Naive thymus-derived CD4-positive, alpha-beta T cell (primary cell): ENCODE measurements around the gene HAO1. TPM values are rescaled to one million over a fixed set of nuclear protein-coding genes. Genes with fewer than 3 reads are reported as not detected.

Experiments used
- ATAC-seq: fragments of 150-1000 bp; cut with Tn5 transposase; 2 replicates; pipeline ENCODE4 v1.10.0; 2021; ENCODE audit warnings: mild to moderate bottlenecking, moderate library complexity
- CTCF ChIA-PET: fragments of 350-600 bp; sonication (Branson Sonifier 250); formaldehyde crosslinking; loops from one replicate; lab custom pipeline; 2021; ENCODE audit warnings: antibody characterized with exemption; lab: Charles Lee
- POLR2A ChIA-PET: fragments of 350-600 bp; sonication (Branson Sonifier 250); formaldehyde crosslinking; loops from one replicate; lab custom pipeline; 2021; ENCODE audit warnings: antibody characterized with exemption, inconsistent platforms; lab: Charles Lee
- DNase-seq, 9 donors: peaks; one replicate each; pipeline versions ENCODE4 v3.0.0 to v3.0.0-alpha.2; 2020 to 2022; ENCODE audit warnings: mixed read lengths in 1 of 9
- H3K27ac ChIP-seq: one replicate; pipeline ENCODE4 v1.7.0; 2013; ENCODE audit warnings: mild to moderate bottlenecking, low read depth, low read length, moderate library complexity
- H3K27me3 ChIP-seq, 2 donors: one replicate each; pipeline ENCODE4 v1.7.0; 2013; ENCODE audit warnings: low read length in 2 of 2, mild to moderate bottlenecking in 2 of 2, moderate library complexity in 2 of 2; ENCODE audit not compliant: control insufficient read depth in 2 of 2, insufficient read depth in 2 of 2
- H3K36me3 ChIP-seq, 3 experiments: 1 replicate in 2 of 3; 2 replicates in 1 of 3; pipeline ENCODE4 v1.7.0; 2013; ENCODE audit warnings: low read length in 3 of 3, mild to moderate bottlenecking in 3 of 3, moderate library complexity in 1 of 3; ENCODE audit not compliant: insufficient read depth in 3 of 3, control insufficient read depth in 2 of 3
- H3K4me1 ChIP-seq, 2 donors: one replicate each; pipeline ENCODE4 v1.7.0; 2013; ENCODE audit warnings: low read length in 2 of 2, mild to moderate bottlenecking in 2 of 2, moderate library complexity in 1 of 2; ENCODE audit not compliant: control insufficient read depth in 2 of 2, insufficient read depth in 2 of 2
- H3K4me3 ChIP-seq: 2 replicates; pipeline ENCODE4 v1.7.0; 2013; ENCODE audit warnings: mild to moderate bottlenecking, low read length
- H3K9me3 ChIP-seq, 3 experiments: 1 replicate in 2 of 3; 2 replicates in 1 of 3; pipeline ENCODE4 v1.7.0; 2013; ENCODE audit warnings: low read length in 3 of 3; ENCODE audit not compliant: control insufficient read depth in 2 of 3
- H3K27ac Mint-ChIP-seq, 9 donors: one replicate each; pipeline ENCODE4 v1.8.0; 2020 to 2022; ENCODE audit warnings: mixed read lengths in 9 of 9, mild to moderate bottlenecking in 8 of 9, moderate library complexity in 5 of 9, inconsistent platforms in 2 of 9
- H3K27me3 Mint-ChIP-seq, 5 donors: one replicate each; pipeline ENCODE4 v1.8.0; 2021 to 2022; ENCODE audit warnings: mixed read lengths in 5 of 5, mild to moderate bottlenecking in 1 of 5
- H3K36me3 Mint-ChIP-seq, 5 donors: one replicate each; pipeline ENCODE4 v1.8.0; 2020 to 2022; ENCODE audit warnings: mixed read lengths in 5 of 5, mild to moderate bottlenecking in 3 of 5, inconsistent platforms in 1 of 5
- H3K4me1 Mint-ChIP-seq, 7 donors: one replicate each; pipeline ENCODE4 v1.8.0; 2020 to 2022; ENCODE audit warnings: mixed read lengths in 7 of 7, mild to moderate bottlenecking in 3 of 7, inconsistent platforms in 1 of 7
- H3K4me3 Mint-ChIP-seq, 10 donors: one replicate each; pipeline ENCODE4 v1.8.0; 2020 to 2022; ENCODE audit warnings: mild to moderate bottlenecking in 10 of 10, mixed read lengths in 10 of 10, moderate library complexity in 6 of 10, inconsistent platforms in 2 of 10
- H3K9me3 Mint-ChIP-seq, 11 donors: one replicate each; pipeline ENCODE4 v1.8.0; 2020 to 2022; ENCODE audit warnings: mixed read lengths in 11 of 11, mild to moderate bottlenecking in 4 of 11, inconsistent platforms in 1 of 11, moderate library complexity in 1 of 11
- intact Hi-C, 2 donors: fragments of 100-400 bp; cut with micrococcal nuclease; formaldehyde crosslinking; loops; one replicate each; pipeline ENCODE4 v1.15.1; 2023
- polyA plus RNA-seq, 2 donors: library from polyadenylated mRNA; unstranded; fragments of 300-500 nt; fragmentation: Illumina TruSeq; gene quantifications; one replicate each; pipeline ENCODE4 v1.2.3, GENCODE V29; 2021
- total RNA-seq, 6 experiments: library from RNA in 5 of 6; stranded (reverse) in 5 of 6; gene quantifications; 1 replicate in 5 of 6; 2 replicates in 1 of 6; pipeline ENCODE4 v1.2.3 and lab custom pipeline; 2021 to 2026

HAO1 gene
- total and polyA plus RNA-seq, 7 experiments from 2014 or later: not detected

GRCh38 chr20:7935027-7935551 is 5.2 kb downstream of the HAO1 start:
- H3K36me3 Mint-ChIP-seq: no peaks in the 10 kb centered on the region

GRCh38 chr20:7933346-7933745 is 6.9 kb downstream of the HAO1 start:
- CTCF ChIA-PET: no interaction called here
- H3K27me3 Mint-ChIP-seq: peaks cover 6 to 49% (median 29%) of the 10 kb centered on the region in 5 donors
- POLR2A ChIA-PET: no interaction called here
- H3K4me3 Mint-ChIP-seq: no peak overlapping the region
- H3K36me3 Mint-ChIP-seq: no peaks in the 10 kb centered on the region
- Histone ChIP-seq H3K36me3 (no peaks in the 10 kb centered on the region), H3K27ac (no peak overlapping the region), H3K9me3 (no peaks in the 10 kb centered on the region), H3K4me1 (no peaks in the 10 kb centered on the region), H3K4me3 (no peak overlapping the region), H3K27me3 (peaks cover 0 to 5% of the 10 kb centered on the region in 2 donors)
- ATAC-seq (no peak), DNase-seq (no peak)
- H3K9me3 Mint-ChIP-seq: no peaks in the 10 kb centered on the region
- peaks cover 0 to 2% (median 0%) of the 10 kb centered on the region in 7 donors for H3K4me1 Mint-ChIP-seq
- intact Hi-C loops: loop anchor here in 1 of 2 donors (10.0 kb wide), 1 partner anchor 371 kb away; no protein-coding TSS in a partner anchor
- H3K27ac Mint-ChIP-seq: no peak overlapping the region

More at GRCh38 chr20:7935027-7935551, 5.2 kb downstream of the HAO1 start:
- ChIA-PET CTCF (no interaction called here), POLR2A (no interaction called here)
- DNase-seq: no peak
- Histone ChIP-seq H3K4me1 (no peaks in the 10 kb centered on the region), H3K9me3 (no peaks in the 10 kb centered on the region), H3K36me3 (no peaks in the 10 kb centered on the region), H3K27ac (no peak overlapping the region), H3K4me3 (no peak overlapping the region), H3K27me3 (peaks cover 0 to 5% of the 10 kb centered on the region in 2 donors)
- H3K4me1 Mint-ChIP-seq: peaks cover 0 to 2% (median 0%) of the 10 kb centered on the region in 7 donors
- intact Hi-C loops: loop anchor here in 1 of 2 donors (10.0 kb wide), 1 partner anchor 370 kb away; no protein-coding TSS in a partner anchor
- H3K9me3 Mint-ChIP-seq: no peaks in the 10 kb centered on the region
- H3K27me3 Mint-ChIP-seq: peaks cover 6 to 42% (median 23%) of the 10 kb centered on the region in 5 donors
- no peak overlapping the region for H3K4me3 Mint-ChIP-seq
- H3K27ac Mint-ChIP-seq: no peak overlapping the region
- no peak for ATAC-seq

DNA sequence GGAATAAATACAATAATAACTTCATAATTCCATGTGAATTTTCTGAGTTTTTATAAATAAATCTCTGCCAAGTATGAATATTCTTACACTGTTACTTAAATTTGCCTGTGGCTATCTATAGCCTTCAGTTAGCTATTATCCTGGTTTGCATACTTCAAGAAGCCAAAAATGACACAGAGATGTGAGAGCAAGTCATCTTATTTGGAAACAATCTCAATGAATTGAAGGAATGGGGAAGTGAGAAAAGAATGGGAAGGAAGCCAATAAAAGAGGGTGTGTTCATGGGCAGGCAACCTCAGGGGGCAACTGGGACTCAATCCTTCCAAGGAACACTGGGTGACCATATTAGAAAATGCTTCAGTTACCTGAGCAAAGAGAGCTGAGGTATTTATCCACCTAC is 9.9 kb downstream of the HAO1 start:
- H3K27ac Mint-ChIP-seq: no peak overlapping the region
- no peaks in the 10 kb centered on the region for H3K4me1 ChIP-seq
- peaks cover 3 to 42% (median 18%) of the 10 kb centered on the region in 5 donors for H3K27me3 Mint-ChIP-seq
- no peaks in the 10 kb centered on the region for H3K36me3 ChIP-seq
- no peaks in the 10 kb centered on the region for H3K36me3 Mint-ChIP-seq
- intact Hi-C loops: loop anchor here in 1 of 2 donors (10.0 kb wide), 1 partner anchor 374 kb away; no protein-coding TSS in a partner anchor
- no peaks in the 10 kb centered on the region for H3K9me3 Mint-ChIP-seq
- H3K27me3 ChIP-seq: peaks cover 0 to 5% of the 10 kb centered on the region in 2 donors
- POLR2A ChIA-PET: no interaction called here
- CTCF ChIA-PET: no interaction called here
- ATAC-seq (no peak), DNase-seq (no peak)
- H3K4me3 ChIP-seq: no peak overlapping the region
- H3K27ac ChIP-seq: no peak overlapping the region
- no peak overlapping the region for H3K4me3 Mint-ChIP-seq
- H3K9me3 ChIP-seq: no peaks in the 10 kb centered on the region
- no peaks in the 10 kb centered on the region for H3K4me1 Mint-ChIP-seq

GRCh38 chr20:7926767-7927166 is 13.5 kb downstream of the HAO1 start:
- Mint-ChIP-seq H3K36me3 (no peaks in the 10 kb centered on the region), H3K27me3 (peaks cover 0 to 19% (median 14%) of the 10 kb centered on the region in 5 donors), H3K27ac (no peak overlapping the region), H3K4me1 (no peaks in the 10 kb centered on the region), H3K9me3 (no peaks in the 10 kb centered on the region), H3K4me3 (no peak overlapping the region)
- no peaks in the 10 kb centered on the region for H3K4me1 ChIP-seq
- H3K27ac ChIP-seq: no peak overlapping the region
- ATAC-seq (no peak), DNase-seq (no peak)
- intact Hi-C loops: no loop called here
- ChIA-PET CTCF (no interaction called here), POLR2A (no interaction called here)
- H3K36me3 ChIP-seq: no peaks in the 10 kb centered on the region
- no peak overlapping the region for H3K4me3 ChIP-seq
- no peaks in the 10 kb centered on the region for H3K27me3 ChIP-seq
- no peaks in the 10 kb centered on the region for H3K9me3 ChIP-seq

GRCh38 chr20:7926323-7926722 is 13.9 kb downstream of the HAO1 start:
- intact Hi-C loops: no loop called here
- DNase-seq (no peak), ATAC-seq (no peak)
- H3K4me3 Mint-ChIP-seq: no peak overlapping the region
- H3K9me3 Mint-ChIP-seq: peaks cover 0 to under 1% (median 0%) of the 10 kb centered on the region in 11 donors
- no peaks in the 10 kb centered on the region for H3K36me3 Mint-ChIP-seq
- no peaks in the 10 kb centered on the region for H3K27me3 ChIP-seq
- no peaks in the 10 kb centered on the region for H3K4me1 ChIP-seq
- H3K27ac Mint-ChIP-seq: no peak overlapping the region
- peaks cover 0 to 15% (median 11%) of the 10 kb centered on the region in 5 donors for H3K27me3 Mint-ChIP-seq
- no peaks in the 10 kb centered on the region for H3K9me3 ChIP-seq
- no peaks in the 10 kb centered on the region for H3K4me1 Mint-ChIP-seq
- no peaks in the 10 kb centered on the region for H3K36me3 ChIP-seq
- ChIA-PET CTCF (no interaction called here), POLR2A (no interaction called here)
- H3K4me3 ChIP-seq: no peak overlapping the region
- no peak overlapping the region for H3K27ac ChIP-seq

DNA sequence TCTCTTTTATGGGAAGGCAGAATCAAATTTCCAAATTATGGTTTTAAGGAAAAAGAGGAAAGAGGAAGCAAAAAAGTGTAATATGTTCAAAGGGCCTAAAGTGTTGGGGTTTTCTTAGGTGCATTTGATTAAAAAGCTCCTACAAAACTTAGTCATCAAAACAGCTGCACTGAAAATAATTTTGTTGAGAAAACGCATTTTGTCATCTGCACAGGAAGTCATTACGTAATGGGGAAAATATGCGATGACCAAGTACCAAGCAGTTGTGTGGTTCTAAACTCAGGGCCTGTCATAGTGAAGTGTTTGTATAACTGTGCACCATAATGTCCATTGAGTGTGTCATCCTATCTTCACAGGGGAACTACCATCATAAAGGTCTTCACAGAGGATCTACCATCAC is 15.6 kb downstream of the HAO1 start:
- Mint-ChIP-seq H3K27me3 (peaks cover 0 to 13% (median 5%) of the 10 kb centered on the region in 5 donors), H3K4me1 (no peaks in the 10 kb centered on the region), H3K27ac (no peak overlapping the region), H3K4me3 (no peak overlapping the region), H3K9me3 (peaks cover 0 to 8% (median 0%) of the 10 kb centered on the region in 11 donors), H3K36me3 (no peaks in the 10 kb centered on the region)
- no peaks in the 10 kb centered on the region for H3K36me3 ChIP-seq
- H3K9me3 ChIP-seq: no peaks in the 10 kb centered on the region
- DNase-seq (no peak), ATAC-seq (peak; percentile 53)
- CTCF ChIA-PET: no interaction called here
- no peaks in the 10 kb centered on the region for H3K4me1 ChIP-seq
- POLR2A ChIA-PET: no interaction called here
- no peak overlapping the region for H3K4me3 ChIP-seq
- no peaks in the 10 kb centered on the region for H3K27me3 ChIP-seq
- H3K27ac ChIP-seq: no peak overlapping the region
- intact Hi-C loops: no loop called here

- Histone ChIP-seq H3K27me3 (no peaks in the 10 kb centered on the region), H3K4me3 (no peak overlapping the region), H3K4me1 (no peaks in the 10 kb centered on the region), H3K9me3 (no peaks in the 10 kb centered on the region), H3K27ac (no peak overlapping the region), H3K36me3 (no peaks in the 10 kb centered on the region)
- intact Hi-C loops: no loop called here
- H3K36me3 Mint-ChIP-seq: no peaks in the 10 kb centered on the region
- no peak overlapping the region for H3K4me3 Mint-ChIP-seq
- POLR2A ChIA-PET: no interaction called here
- no peak for DNase-seq
- H3K4me1 Mint-ChIP-seq: no peaks in the 10 kb centered on the region
- CTCF ChIA-PET: no interaction called here
- H3K9me3 Mint-ChIP-seq: peaks cover 0 to 8% (median 0%) of the 10 kb centered on the region in 11 donors
- no peak overlapping the region for H3K27ac Mint-ChIP-seq
- peaks cover 0 to 19% (median 11%) of the 10 kb centered on the region in 5 donors for H3K27me3 Mint-ChIP-seq
- no peak for ATAC-seq
Observed at GRCh38 chr20:7916648-7917047, 23.6 kb downstream of the HAO1 start.
